Inferior parietal cortex (tissue), 1 donor: ENCODE results near the gene SLFN12.
A peak's percentile ranks its signal among the peaks of the same experiment; 100 is the strongest.
"Not testable (repeated sequence)": the region's sequence is repeated elsewhere in the genome, so short reads cannot be mapped to it uniquely, and the experiment has no call there.

Experiments
- DNase-seq: peaks from one replicate; pipeline ENCODE4 v3.0.0-alpha.2; 2016; ENCODE audit errors: extremely low spot score

Gene SLFN12

DNA sequence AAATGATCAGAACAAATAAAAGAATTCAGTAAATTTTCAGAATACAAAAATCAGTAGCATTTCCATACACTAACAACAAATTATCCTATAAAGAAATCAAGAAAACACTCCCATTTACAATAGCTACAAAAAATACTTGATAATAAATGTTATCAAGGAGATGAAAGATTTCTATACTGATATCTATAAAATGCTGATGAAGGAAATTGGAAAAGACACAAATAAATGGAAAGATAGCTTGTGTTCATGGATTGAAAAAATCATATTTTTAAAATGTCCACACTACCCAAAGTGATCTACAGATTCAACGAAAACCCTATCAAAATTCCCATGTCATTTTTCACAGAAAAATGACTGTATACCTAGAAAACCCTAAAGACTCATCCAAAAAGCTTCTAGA is 18.1 kb downstream of the SLFN12 start:
- DNase-seq: no peak

GRCh38 chr17:35407531-35407930 is 24.8 kb downstream of the SLFN12 start:
- DNase-seq: no peak

- no peak for DNase-seq
Observed at GRCh38 chr17:35406568-35406967, 25.7 kb downstream of the SLFN12 start.

GRCh38 chr17:35404360-35404759 is 27.9 kb downstream of the SLFN12 start:
- DNase-seq: no peak

DNA sequence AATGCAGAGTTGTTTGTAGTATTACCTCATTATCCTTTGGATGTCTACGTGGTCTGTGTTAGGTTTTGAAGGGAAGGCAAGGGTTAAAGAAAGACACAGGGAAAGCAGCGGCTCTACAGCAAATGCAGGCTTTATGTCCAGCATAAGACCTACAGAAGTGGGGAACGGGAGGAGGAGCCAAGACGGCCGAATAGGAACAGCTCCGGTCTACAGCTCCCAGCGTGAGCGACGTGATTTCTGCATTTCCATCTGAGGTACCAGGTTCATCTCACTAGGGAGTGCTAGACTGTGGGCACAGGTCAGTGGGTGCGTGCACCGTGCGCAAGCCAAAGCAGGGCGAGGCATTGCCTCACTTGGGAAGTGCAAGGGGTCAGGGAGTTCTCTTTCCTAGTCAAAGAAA is 38.5 kb downstream of the SLFN12 start:
- DNase-seq: not testable (repeated sequence)

- no peak for DNase-seq
Observed at GRCh38 chr17:35390663-35391062, 41.6 kb downstream of the SLFN12 start.

- no peak for DNase-seq
Observed at GRCh38 chr17:35390156-35390555, 42.1 kb downstream of the SLFN12 start.

DNA sequence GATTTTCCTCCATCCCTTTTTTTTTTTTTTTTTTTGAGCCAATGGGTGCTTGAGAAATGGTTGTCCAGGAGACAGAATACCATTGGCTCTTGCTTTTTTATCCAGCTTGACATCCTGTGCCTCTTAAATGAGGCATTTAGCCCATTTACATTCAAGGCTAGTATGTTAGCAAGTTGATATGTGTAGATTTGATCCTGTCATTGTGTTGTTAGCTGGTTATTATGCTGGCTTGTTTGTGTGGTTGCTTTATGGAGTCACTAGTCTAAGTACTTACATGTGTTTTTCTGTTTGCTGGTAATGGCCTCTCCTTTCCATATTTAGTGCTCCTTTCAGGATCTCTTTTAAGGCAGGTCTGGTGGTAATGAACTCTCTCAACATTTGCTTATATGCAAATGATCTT is 44.8 kb downstream of the SLFN12 start:
- no peak for DNase-seq

DNA sequence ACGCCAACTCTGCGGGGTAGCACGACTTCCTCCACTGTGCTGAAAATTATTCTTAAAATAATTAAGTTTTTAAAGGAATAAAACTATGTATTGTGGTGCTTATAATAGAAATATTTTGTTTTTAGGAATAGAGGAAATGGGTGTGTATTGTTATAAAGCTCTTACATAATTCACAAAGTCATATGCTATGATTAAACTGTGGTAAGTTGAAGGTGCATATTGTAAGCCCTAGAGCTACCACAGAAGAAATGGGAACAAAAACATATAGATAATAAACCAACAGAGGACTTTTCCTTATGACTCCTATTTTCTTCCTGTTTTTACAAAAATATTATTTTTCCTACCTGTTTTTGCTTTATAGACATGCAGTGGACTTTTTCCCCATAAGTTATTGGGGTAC is 54.6 kb downstream of the SLFN12 start:
- DNase-seq: no peak

DNA sequence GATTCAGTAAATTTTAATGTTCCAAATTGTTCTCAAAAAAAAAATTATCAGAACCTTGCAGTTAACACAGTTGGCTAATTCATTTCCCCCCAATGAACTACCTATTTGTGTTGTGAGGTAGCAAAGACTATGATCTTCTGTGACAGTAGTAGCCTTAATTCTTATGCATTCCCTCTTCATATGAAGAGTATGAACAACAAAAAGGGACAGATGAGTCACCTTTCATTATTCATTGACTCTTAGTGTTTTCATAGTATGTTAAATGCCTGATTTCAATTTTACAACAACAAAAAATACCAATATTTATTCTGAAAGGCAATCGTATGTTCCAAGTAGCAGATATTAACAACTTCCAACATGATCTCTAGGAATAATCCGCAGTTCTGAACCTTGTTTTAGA is 55.2 kb downstream of the SLFN12 start:
- DNase-seq: no peak

DNA sequence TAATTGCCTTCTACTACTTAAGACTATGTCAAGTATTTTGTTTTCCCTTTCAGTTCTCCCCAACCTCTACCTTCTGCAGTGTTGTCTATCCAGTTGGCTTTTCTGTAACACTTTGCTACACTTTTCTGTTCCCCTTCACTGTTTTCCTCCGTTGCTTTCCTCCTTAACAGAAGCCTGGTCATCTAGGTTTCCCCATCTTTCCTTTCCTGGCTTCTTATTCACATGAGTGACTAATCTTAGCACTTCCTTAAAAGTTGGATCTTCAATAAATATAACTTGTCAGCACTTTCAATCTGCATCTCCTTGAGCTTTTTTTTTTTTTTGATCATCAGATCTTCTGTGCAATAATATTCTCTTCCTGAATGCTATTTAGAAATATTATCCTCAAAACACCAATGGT is 56.1 kb downstream of the SLFN12 start:
- no peak for DNase-seq

DNA sequence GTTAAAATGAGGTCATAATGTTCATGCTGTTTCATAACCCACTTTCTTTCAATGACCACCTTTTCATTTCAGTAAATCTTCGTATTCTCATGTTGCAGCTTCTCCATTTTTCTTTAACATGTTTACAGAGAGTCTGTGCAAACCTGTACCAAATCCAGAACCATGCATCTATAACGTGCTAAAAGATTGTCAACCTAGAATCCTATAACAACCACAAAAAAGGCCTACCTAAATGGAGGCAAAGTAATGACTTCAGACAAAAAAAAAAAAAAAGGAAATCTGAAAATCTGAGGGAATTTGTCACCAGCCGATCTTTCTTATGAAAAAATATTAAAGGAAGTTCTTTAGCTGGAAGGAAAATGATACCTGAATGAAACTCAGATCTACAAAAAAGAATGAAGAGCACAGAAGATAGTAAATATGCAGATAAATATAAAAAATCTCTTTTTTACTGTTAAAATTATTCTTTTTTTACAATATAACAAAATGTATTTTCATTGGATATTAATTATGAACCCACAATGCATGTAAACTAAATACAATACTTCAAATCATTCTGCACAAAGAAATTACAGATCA is 57.4 kb downstream of the SLFN12 start:
- no peak for DNase-seq

DNA sequence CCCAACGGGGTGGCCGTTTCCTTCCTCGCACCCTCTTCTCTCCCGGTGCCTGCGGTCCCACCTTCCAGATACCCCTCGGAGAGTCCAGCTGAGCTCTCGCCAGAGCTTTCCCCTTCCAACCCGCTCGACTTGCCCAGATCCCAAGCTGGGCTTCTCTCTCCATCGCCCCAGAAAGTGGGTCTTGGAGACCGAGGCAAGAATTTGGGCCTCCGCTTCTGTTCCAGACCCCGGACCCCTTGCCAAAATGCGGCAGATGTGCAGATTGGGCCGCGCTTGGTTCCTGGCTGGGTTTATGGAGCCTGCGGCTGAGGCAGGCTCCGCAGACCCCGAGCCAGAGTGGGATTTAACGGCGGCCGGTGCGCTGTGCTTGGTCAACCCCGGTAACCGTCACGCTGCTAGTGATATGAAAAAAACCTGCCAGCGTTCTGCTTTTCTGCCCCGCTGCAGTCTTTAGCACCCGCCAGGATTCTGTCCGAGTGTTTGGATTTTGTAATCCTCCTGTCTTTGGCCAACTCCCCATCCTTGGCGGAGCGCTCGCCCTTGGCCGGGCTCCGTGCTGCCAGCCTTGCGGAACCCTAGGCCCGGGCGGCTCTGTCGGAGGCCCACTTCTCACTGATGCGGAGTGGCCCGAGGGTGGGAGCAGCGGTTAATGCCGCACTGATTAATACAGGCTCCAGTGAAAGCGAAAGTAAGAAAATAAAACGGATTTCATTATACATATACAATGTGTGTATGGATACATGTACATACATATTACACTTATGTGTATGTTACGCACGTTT is 58.1 kb downstream of the SLFN12 start:
- no peak for DNase-seq

DNA sequence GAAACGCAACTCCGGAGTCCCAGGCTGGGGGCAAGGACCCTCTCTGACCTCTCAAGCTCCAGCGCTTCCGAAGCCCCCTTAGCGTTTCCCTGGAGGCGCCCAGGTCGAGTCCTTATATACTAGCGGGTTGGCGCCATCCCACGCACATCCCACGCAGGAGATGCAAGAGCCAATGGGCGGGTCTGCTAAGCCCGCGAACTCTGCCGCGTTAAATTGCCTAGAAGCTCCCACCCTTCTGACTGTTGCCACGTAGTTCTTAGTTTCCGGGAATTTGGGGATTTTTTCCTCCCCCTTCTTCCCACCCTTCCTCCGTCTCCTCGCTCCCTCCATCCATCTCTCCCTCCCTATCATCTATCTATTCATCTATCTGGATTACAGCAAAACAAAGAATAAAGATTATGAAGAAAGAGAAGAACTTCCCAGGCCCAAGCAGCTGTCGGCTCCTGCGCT is 58.7 kb downstream of the SLFN12 start, which contains the start of gene SLFN11:
SLFN11 (minus strand) TSS at position 88 of the 450 bp plus-strand sequence. CDS start 9,814 bp downstream, outside the sequence.
- no peak for DNase-seq

DNA sequence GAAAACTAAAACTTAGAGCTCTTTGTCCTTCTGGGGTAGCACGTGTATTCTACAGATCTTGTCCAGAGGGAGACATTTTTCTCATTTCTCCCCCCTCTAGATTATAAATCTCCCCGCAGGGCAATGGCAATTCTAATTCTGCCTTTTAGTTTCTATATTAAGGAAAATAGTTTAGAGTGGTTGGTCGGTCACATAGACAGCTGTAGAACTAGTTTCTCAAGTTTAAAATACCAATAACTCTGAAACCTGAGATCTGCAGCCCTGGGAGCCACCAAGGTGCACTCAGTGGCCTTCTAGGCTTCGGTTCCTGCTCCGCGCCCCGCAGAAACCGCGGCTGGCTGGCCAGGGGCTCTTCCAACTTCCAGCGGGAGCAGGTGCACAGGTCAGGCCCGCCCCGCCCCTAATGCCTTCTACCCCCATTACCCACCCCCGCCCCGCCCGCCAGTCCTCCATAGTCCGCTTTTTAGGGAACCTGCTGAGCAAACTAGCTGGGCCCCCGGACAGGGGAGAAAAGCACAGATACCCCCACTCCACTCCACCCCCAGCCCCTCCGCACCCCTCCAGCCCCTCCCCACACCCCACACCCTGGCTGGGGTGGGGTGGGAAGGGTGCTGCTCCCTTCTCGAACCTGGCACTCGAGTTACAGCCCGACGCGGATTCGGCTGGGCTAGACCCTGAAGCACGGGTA is 59.3 kb downstream of the SLFN12 start:
- no peak for DNase-seq

- no peak for DNase-seq
Observed at GRCh38 chr17:35371934-35372333, 60.4 kb downstream of the SLFN12 start.

- DNase-seq: peak; percentile 17
Observed at GRCh38 chr17:35368081-35368830, 64.0 kb downstream of the SLFN12 start.

GRCh38 chr17:35361027-35361426 is 71.3 kb downstream of the SLFN12 start:
- DNase-seq: no peak
